Suprapubic skin (tissue), 4 donors: ENCODE measurements around the gene MYL5. TPM values are rescaled to one million over a fixed set of nuclear protein-coding genes. Genes with fewer than 3 reads are reported as not detected.

Experiments used
- DNase-seq, 2 donors: peaks; one replicate each; pipeline ENCODE4 v3.0.0-alpha.2; 2019; ENCODE audit warnings: low spot score in 2 of 2
- H3K27ac ChIP-seq: fragments of 200-600 bp; sonication (generic); one replicate; pipeline ENCODE4 v1.5.1; 2019
- H3K27me3 ChIP-seq: fragments of 200-600 bp; sonication (generic); one replicate; pipeline ENCODE4 v1.5.1; 2019
- H3K36me3 ChIP-seq: fragments of 200-600 bp; sonication (generic); one replicate; pipeline ENCODE4 v1.5.1; 2019
- H3K4me1 ChIP-seq: fragments of 200-600 bp; sonication (generic); one replicate; pipeline ENCODE4 v1.5.1; 2019
- H3K4me3 ChIP-seq: fragments of 200-600 bp; sonication (generic); one replicate; pipeline ENCODE4 v1.5.1; 2019; ENCODE audit warnings: mild to moderate bottlenecking
- H3K9me3 ChIP-seq: fragments of 200-600 bp; sonication (generic); one replicate; pipeline ENCODE4 v1.5.1; 2019
- EP300 ChIP-seq: sonication (generic); formaldehyde crosslinking; IDR thresholded peaks from one replicate; pipeline ENCODE4 v1.6.1; 2017; ENCODE audit warnings: antibody characterized with exemption
- POLR2A ChIP-seq, 2 donors: fragments of 450-650 bp; IDR thresholded peaks; one replicate each; pipeline ENCODE4 v1.6.1; 2017; ENCODE audit warnings: antibody characterized with exemption in 2 of 2, mild to moderate bottlenecking in 2 of 2, moderate library complexity in 2 of 2
- POLR2AphosphoS5 ChIP-seq, 3 donors: sonication (generic); formaldehyde crosslinking; IDR thresholded peaks; one replicate each; pipeline ENCODE4 v1.6.1; 2017; ENCODE audit warnings: antibody characterized with exemption in 3 of 3
- WGBS: methylation state at CpG from one replicate; pipeline ENCODE4 v1.1.5; 2018; 5-methylcytosine and 5-hydroxymethylcytosine counted together
- total RNA-seq, 4 donors: library from RNA; depleted of rRNA; stranded (reverse); fragments of >200 nt; gene quantifications; one replicate each; pipeline ENCODE4 v1.1.0, GENCODE V29; 2016
- TF ChIP-seq, protein P1 (sequence below), 2 donors: fragments of 200-600 bp in 1 of 2; fragments of 450-650 bp in 1 of 2; sonication (generic) in 1 of 2; IDR thresholded peaks; one replicate each; pipeline ENCODE4 v1.5.1; 2016 to 2019; ENCODE audit warnings: antibody characterized with exemption in 2 of 2, mild to moderate bottlenecking in 1 of 2, moderate library complexity in 1 of 2

The MYL5 gene
- total RNA-seq, 4 donors from 2014 or later: 5.3 to 20.4 (median 10.5) TPM

DNA sequence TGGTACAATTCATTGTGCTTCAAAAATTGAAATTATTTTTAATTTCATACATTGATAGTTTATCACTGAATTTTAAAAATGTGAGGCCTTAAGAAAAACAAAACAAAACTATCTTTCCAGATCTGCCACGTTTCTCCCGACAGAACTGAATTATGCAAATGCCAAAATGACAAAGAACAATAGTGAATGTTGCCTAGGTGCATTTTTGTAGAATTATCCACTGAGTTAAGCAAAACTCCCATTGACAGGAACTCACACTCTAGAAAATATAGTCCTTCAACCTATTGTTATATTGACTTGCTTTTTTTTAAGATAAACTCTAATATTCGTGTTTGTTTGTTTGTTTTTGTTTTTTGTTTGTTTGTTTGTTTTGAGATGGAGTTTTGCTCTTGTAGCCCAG, 37.8 kb downstream of the MYL5 start:
- H3K27ac ChIP-seq: no peak overlapping the region
- peaks cover 39% of the 10 kb centered on the region for H3K4me1 ChIP-seq
- TF ChIP-seq POLR2A (IDR thresholded peaks at IDR 0.05): no peak
- TF ChIP-seq, protein P1, sequence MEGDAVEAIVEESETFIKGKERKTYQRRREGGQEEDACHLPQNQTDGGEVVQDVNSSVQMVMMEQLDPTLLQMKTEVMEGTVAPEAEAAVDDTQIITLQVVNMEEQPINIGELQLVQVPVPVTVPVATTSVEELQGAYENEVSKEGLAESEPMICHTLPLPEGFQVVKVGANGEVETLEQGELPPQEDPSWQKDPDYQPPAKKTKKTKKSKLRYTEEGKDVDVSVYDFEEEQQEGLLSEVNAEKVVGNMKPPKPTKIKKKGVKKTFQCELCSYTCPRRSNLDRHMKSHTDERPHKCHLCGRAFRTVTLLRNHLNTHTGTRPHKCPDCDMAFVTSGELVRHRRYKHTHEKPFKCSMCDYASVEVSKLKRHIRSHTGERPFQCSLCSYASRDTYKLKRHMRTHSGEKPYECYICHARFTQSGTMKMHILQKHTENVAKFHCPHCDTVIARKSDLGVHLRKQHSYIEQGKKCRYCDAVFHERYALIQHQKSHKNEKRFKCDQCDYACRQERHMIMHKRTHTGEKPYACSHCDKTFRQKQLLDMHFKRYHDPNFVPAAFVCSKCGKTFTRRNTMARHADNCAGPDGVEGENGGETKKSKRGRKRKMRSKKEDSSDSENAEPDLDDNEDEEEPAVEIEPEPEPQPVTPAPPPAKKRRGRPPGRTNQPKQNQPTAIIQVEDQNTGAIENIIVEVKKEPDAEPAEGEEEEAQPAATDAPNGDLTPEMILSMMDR (IDR thresholded peaks at IDR 0.05): no peak
- no peak for TF ChIP-seq EP300
- TF ChIP-seq POLR2AphosphoS5 (IDR thresholded peaks at IDR 0.05): no peak
- H3K36me3 ChIP-seq: no peaks in the 10 kb centered on the region
- 62% methylated on average over 3 of the region's 3 CpGs for WGBS
- no peak overlapping the region for H3K4me3 ChIP-seq
- H3K27me3 ChIP-seq: no peaks in the 10 kb centered on the region
- no peaks in the 10 kb centered on the region for H3K9me3 ChIP-seq
- DNase-seq: no peak

DNA sequence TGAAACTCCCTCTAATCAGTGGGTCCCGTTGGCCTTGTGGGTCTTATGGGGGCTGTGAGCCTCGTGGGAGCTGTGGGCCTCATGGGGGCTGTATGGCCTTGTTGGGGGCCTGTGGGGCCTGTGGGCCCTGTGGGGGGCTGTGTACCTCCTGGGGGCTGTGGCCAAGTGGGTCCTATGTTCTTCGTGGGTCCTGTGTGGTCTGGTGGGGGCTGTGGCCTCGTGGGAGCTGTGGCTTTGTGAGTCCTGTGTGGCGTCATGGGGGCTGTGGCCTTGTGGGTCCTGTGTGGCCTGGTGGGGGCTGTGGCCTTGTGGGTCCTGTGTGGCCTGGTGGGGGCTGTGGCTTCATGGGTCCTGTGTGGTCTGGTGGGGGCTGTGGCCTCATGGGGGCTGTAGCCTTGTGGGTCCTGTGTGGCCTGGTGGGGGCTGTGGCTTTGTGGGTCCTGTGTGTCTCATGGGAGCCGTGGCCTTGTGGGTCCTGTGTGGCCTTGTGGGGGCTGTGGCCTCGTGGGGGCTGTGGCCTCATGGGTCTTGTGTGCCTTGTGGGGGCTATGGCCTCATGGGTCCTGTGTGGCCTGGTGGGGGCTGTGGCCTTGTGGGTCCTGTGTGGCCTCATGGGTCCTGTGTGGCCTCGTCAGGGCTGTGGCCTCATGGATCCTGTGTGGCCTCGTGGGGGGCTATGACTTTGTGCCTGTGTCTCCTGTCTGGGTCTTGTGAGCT, 38.7 kb downstream of the MYL5 start:
- H3K4me1 ChIP-seq: peaks cover 29% of the 10 kb centered on the region
- no peak for DNase-seq
- H3K36me3 ChIP-seq: no peaks in the 10 kb centered on the region
- no peaks in the 10 kb centered on the region for H3K9me3 ChIP-seq
- 80% methylated on average over 3 of the region's 9 CpGs for WGBS
- TF ChIP-seq EP300 (no peak), POLR2A (IDR thresholded peaks at IDR 0.05) (no peak), POLR2AphosphoS5 (IDR thresholded peaks at IDR 0.05) (no peak)
- TF ChIP-seq, protein P1 (IDR thresholded peaks at IDR 0.05): no peak
- no peaks in the 10 kb centered on the region for H3K27me3 ChIP-seq
- no peak overlapping the region for H3K27ac ChIP-seq
- H3K4me3 ChIP-seq: no peak overlapping the region

DNA sequence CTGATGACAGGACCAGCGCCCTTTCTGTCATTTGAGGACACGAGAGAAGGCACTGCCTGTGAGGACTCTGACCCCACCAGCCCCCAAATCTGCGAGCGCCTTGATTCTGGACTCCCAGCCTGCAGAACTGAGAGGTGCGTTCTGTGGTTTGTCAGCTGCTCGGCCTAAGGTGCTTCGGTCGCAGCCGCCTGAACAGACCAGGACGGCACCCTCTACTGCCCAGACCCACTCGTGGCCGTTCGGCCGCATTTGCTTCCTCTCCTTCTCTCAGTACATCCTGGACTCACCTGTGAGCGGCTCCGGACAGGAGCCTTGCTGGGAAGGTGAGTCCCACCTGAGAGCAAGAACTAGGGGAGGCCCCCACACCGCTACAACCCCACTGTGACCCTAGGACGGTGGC, 39.7 kb downstream of the MYL5 start:
- Histone ChIP-seq H3K4me1 (peaks cover 23% of the 10 kb centered on the region), H3K27me3 (no peaks in the 10 kb centered on the region), H3K9me3 (no peaks in the 10 kb centered on the region), H3K36me3 (no peaks in the 10 kb centered on the region), H3K4me3 (no peak overlapping the region), H3K27ac (no peak overlapping the region)
- TF ChIP-seq EP300: no peak
- TF ChIP-seq POLR2AphosphoS5 (IDR thresholded peaks at IDR 0.05): no peak
- TF ChIP-seq POLR2A (IDR thresholded peaks at IDR 0.05): no peak
- TF ChIP-seq, protein P1 (IDR thresholded peaks at IDR 0.05): no peak
- no peak for DNase-seq
- WGBS: 91% methylated on average over 10 of the region's 18 CpGs

DNA sequence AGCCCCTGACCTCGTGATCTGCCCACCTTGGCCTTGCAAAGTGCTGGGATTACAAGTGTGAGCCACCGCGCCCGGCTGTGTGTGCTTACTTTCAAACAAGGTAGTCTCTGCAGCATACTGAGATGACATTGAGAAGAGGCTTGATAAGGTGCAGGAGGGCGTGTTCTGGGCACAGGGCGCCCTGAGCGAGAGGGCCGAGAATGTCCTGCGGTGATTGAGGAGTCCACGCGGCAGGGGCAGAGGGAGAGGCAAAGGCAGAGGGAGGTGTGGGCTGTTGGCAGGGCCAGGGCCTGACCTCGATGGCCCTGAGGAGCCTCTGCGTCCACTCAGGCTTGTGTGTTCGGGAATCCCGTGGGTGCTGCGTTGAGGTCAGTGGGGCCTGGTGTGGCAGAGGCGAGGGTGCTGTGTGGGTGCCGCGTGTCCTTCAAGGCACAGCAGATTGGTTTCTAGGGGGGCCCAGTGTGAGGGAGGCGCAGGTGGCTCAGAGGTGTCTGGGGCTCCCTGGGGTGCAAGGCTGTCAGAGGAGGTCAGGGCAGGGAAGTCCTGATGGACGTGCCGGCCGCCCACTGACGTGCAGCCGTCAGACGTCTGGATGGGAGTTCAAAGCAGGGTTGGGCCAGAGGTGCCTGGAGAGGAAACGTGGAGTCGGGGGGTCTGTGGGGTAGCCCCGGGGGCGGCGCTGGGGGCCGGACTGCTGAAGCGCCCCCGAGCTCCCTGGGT, 43.4 kb downstream of the MYL5 start:
- peaks cover 34% of the 10 kb centered on the region for H3K4me1 ChIP-seq
- H3K27me3 ChIP-seq: no peaks in the 10 kb centered on the region
- peaks cover 5% of the 10 kb centered on the region for H3K36me3 ChIP-seq
- TF ChIP-seq, protein P1 (IDR thresholded peaks at IDR 0.05): no peak
- WGBS: 84% methylated on average over 34 of the region's 34 CpGs
- no peak for DNase-seq
- H3K9me3 ChIP-seq: no peaks in the 10 kb centered on the region
- no peak overlapping the region for H3K27ac ChIP-seq
- no peak overlapping the region for H3K4me3 ChIP-seq

DNA sequence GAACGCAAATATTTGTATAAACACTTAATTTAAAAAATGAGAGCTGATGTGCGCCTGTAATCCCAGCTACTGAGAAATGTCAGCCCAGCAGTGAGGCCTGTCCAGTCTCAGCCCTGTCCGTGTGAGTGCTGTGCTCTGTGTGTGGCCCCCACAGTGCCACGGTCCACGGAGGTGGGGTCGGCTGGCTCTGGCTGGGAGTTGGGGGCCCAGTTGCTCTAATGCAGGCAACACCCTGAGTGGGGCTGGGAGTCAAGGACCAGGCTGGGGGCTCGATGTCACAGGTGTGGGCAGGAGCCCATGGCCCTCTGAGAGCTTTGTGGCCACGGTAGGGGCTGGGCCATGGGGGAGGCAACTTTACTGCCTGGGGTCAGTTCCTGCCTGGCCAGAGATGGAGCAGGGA, 44.1 kb downstream of the MYL5 start:
- no peaks in the 10 kb centered on the region for H3K9me3 ChIP-seq
- H3K27ac ChIP-seq: no peak overlapping the region
- no peak overlapping the region for H3K4me3 ChIP-seq
- no peaks in the 10 kb centered on the region for H3K27me3 ChIP-seq
- no peak for TF ChIP-seq EP300
- TF ChIP-seq, protein P1 (IDR thresholded peaks at IDR 0.05): no peak
- TF ChIP-seq POLR2AphosphoS5 (IDR thresholded peaks at IDR 0.05): no peak
- no peak for TF ChIP-seq POLR2A (IDR thresholded peaks at IDR 0.05)
- peaks cover 12% of the 10 kb centered on the region for H3K36me3 ChIP-seq
- peaks cover 28% of the 10 kb centered on the region for H3K4me1 ChIP-seq
- WGBS: 82% methylated on average over 6 of the region's 8 CpGs
- no peak for DNase-seq
